ENCODE data around the gene MYRIP.

The MYRIP gene

GRCh38 chr3:40192628-40193027 is 383.2 kb downstream of the MYRIP start:
- no peak for DNase-seq

- no peak for DNase-seq
Observed at GRCh38 chr3:40196966-40197365, 387.6 kb downstream of the MYRIP start.

GRCh38 chr3:40200692-40201316 is 391.4 kb downstream of the MYRIP start:
- no peak for DNase-seq

- no peak for DNase-seq
Observed at GRCh38 chr3:40201770-40202169, 392.4 kb downstream of the MYRIP start.

- DNase-seq = no peak
Observed at GRCh38 chr3:40206522-40206921, 397.1 kb downstream of the MYRIP start.

- DNase-seq = no peak
Observed at GRCh38 chr3:40207796-40208195, 398.4 kb downstream of the MYRIP start.

- DNase-seq = no peak
Observed at GRCh38 chr3:40208251-40208650, 398.8 kb downstream of the MYRIP start.

GRCh38 chr3:40211579-40211978 is 402.2 kb downstream of the MYRIP start:
- DNase-seq = no peak

GRCh38 chr3:40213556-40213955 is 404.1 kb downstream of the MYRIP start:
- DNase-seq = no peak

GRCh38 chr3:40215015-40215414 is 405.6 kb downstream of the MYRIP start:
- DNase-seq = no peak

GRCh38 chr3:40216471-40216870 is 407.1 kb downstream of the MYRIP start:
- no peak for DNase-seq

GRCh38 chr3:40223856-40224255 is 414.4 kb downstream of the MYRIP start:
- DNase-seq = no peak

- no peak for DNase-seq
Observed at GRCh38 chr3:40224796-40225515, 415.5 kb downstream of the MYRIP start.

- no peak for DNase-seq
Observed at GRCh38 chr3:40226636-40227035, 417.2 kb downstream of the MYRIP start.

GRCh38 chr3:40228792-40229350 is 419.5 kb downstream of the MYRIP start:
- no peak for DNase-seq

GRCh38 chr3:40229386-40229785 is 420.0 kb downstream of the MYRIP start:
- DNase-seq = peak; percentile 76 to 87

- peak; percentile 19 to 41 for DNase-seq
Observed at GRCh38 chr3:40229963-40230362, 420.6 kb downstream of the MYRIP start.

- DNase-seq = no peak
Observed at GRCh38 chr3:40230382-40230781, 421.0 kb downstream of the MYRIP start.

- no peak for DNase-seq
Observed at GRCh38 chr3:40232626-40233025, 423.2 kb downstream of the MYRIP start.

- no peak for DNase-seq
Observed at GRCh38 chr3:40237159-40237558, 427.8 kb downstream of the MYRIP start.

- DNase-seq = no peak
Observed at GRCh38 chr3:40237889-40238571, 428.6 kb downstream of the MYRIP start.

GRCh38 chr3:40240921-40241320 is 431.5 kb downstream of the MYRIP start:
- no peak for DNase-seq

- DNase-seq = no peak
Observed at GRCh38 chr3:40242216-40242615, 432.8 kb downstream of the MYRIP start.

GRCh38 chr3:40242638-40243037 is 433.2 kb downstream of the MYRIP start:
- DNase-seq = no peak

Measured in inflammatory macrophage (primary cell).